Body of pancreas (tissue), 4 donors: ENCODE data around the gene NKX2-1.

ENCODE experiments used
- CTCF ChIP-seq, 7 experiments: fragments of 450-650 bp in 4 of 7; fragments of 200-600 bp in 3 of 7; sonication (generic) in 3 of 7; IDR thresholded peaks; one replicate each; pipeline ENCODE4 v1.5.1; 2016 to 2019; ENCODE audit warnings: antibody characterized with exemption in 7 of 7
- POLR2A ChIP-seq, 3 donors: fragments of 450-650 bp; IDR thresholded peaks; one replicate each; pipeline ENCODE4 v1.6.1; 2016; ENCODE audit warnings: antibody characterized with exemption in 3 of 3, mild to moderate bottlenecking in 2 of 3

DNA sequence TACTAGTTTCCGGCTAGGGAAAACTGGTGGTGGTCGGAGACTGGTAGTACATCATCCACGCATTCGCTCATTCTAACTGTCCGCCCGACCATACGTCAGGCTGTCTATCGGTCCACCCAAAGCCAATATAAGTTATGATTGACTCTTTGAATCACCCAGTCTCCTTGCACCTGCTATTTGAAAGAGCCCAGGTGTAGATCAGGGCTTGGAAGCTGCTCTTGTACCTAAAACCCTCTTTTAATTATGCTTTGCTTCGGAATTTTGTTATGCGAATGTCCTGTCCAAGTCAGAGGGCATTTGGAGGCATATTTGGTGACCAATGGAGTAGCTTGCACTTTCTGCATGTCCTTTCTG is 5.7 kb upstream of the NKX2-1 start:
- TF ChIP-seq CTCF (IDR thresholded peaks at IDR 0.05) = no peak
- TF ChIP-seq POLR2A (IDR thresholded peaks at IDR 0.05) = no peak
